HFFc6 (cell line): ENCODE data around the gene RPL29. TPM values are rescaled to one million over a fixed set of nuclear protein-coding genes. Genes with fewer than 3 reads are reported as not detected.
A peak's percentile ranks its signal among the peaks of the same experiment; 100 is the strongest.

Experiments used
- DNase-seq: peaks from one replicate; pipeline ENCODE4 v3.0.0-alpha.2; 2018
- H3K27ac Mint-ChIP-seq: 2 replicates; pipeline ENCODE4 v1.8.0; 2020; ENCODE audit warnings: mild to moderate bottlenecking, mixed read lengths
- H3K27me3 Mint-ChIP-seq: 2 replicates; pipeline ENCODE4 v1.8.0; 2021; ENCODE audit warnings: mild to moderate bottlenecking, moderate library complexity, mixed read lengths; ENCODE audit not compliant: insufficient read depth
- H3K36me3 Mint-ChIP-seq: 2 replicates; pipeline ENCODE4 v1.8.0; 2021; ENCODE audit warnings: low read depth, mixed read lengths
- H3K4me1 Mint-ChIP-seq: 2 replicates; pipeline ENCODE4 v1.8.0; 2020; ENCODE audit warnings: low read depth, mixed read lengths
- H3K4me3 Mint-ChIP-seq: 2 replicates; pipeline ENCODE4 v1.8.0; 2020; ENCODE audit warnings: mild to moderate bottlenecking, moderate library complexity, mixed read lengths
- H3K9me3 Mint-ChIP-seq: 2 replicates; pipeline ENCODE4 v1.8.0; 2020; ENCODE audit warnings: mild to moderate bottlenecking, mixed read lengths
- CTCF ChIP-seq: fragments of 200-600 bp; sonication (generic); IDR thresholded peaks from 2 replicates; pipeline ENCODE4 v1.5.0; 2021; ENCODE audit warnings: antibody characterized with exemption, mild to moderate bottlenecking
- total RNA-seq, 6 experiments: library from RNA; stranded (reverse); fragmentation: NEBNext Ultra II Directional; extraction: Animal tissue kit (Norgen Biotek cat#: 25700); gene quantifications; 2 replicates in 1 of 6; 3 replicates in 5 of 6; pipeline ENCODE4 v1.2.3, GENCODE V29; 2021

The RPL29 gene
- total RNA-seq, 6 experiments from 2014 or later = 1,011 to 1,270 (median 1,111) TPM

GRCh38 chr3:52007291-52007690, 11.6 kb upstream of the RPL29 start:
- Mint-ChIP-seq H3K4me3 (no peak overlapping the region), H3K27me3 (peaks cover 5% of the 10 kb centered on the region), H3K27ac (no peak overlapping the region), H3K4me1 (peaks cover 20% of the 10 kb centered on the region), H3K36me3 (no peaks in the 10 kb centered on the region), H3K9me3 (no peaks in the 10 kb centered on the region)
- TF ChIP-seq CTCF = no peak
- DNase-seq = no peak

GRCh38 chr3:52006820-52007133, 11.1 kb upstream of the RPL29 start:
- no peak for TF ChIP-seq CTCF
- H3K4me3 Mint-ChIP-seq = no peak overlapping the region
- H3K4me1 Mint-ChIP-seq = peaks cover 20% of the 10 kb centered on the region
- H3K27ac Mint-ChIP-seq = no peak overlapping the region
- H3K9me3 Mint-ChIP-seq = no peaks in the 10 kb centered on the region
- DNase-seq = no peak
- peaks cover 5% of the 10 kb centered on the region for H3K27me3 Mint-ChIP-seq
- no peaks in the 10 kb centered on the region for H3K36me3 Mint-ChIP-seq

GRCh38 chr3:52006017-52006819, 10.5 kb upstream of the RPL29 start:
- H3K9me3 Mint-ChIP-seq = no peaks in the 10 kb centered on the region
- no peak for TF ChIP-seq CTCF
- H3K4me1 Mint-ChIP-seq = peaks cover 20% of the 10 kb centered on the region
- H3K27ac Mint-ChIP-seq = peak overlapping the region; percentile 58
- peak overlapping the region; percentile 32 for H3K4me3 Mint-ChIP-seq
- H3K36me3 Mint-ChIP-seq = no peaks in the 10 kb centered on the region
- peaks cover 5% of the 10 kb centered on the region for H3K27me3 Mint-ChIP-seq
- DNase-seq = no peak

GRCh38 chr3:52005571-52005986, 9.9 kb upstream of the RPL29 start:
- Mint-ChIP-seq H3K4me1 (peaks cover 20% of the 10 kb centered on the region), H3K4me3 (peak overlapping the region; percentile 32), H3K36me3 (no peaks in the 10 kb centered on the region), H3K27ac (peak overlapping the region; percentile 58), H3K9me3 (no peaks in the 10 kb centered on the region), H3K27me3 (peaks cover 5% of the 10 kb centered on the region)
- TF ChIP-seq CTCF = no peak
- no peak for DNase-seq

- H3K27me3 Mint-ChIP-seq = peaks cover 4% of the 10 kb centered on the region
- H3K4me3 Mint-ChIP-seq = peak overlapping the region; percentile 32; the same call in 1 of the 2 replicates
- H3K4me1 Mint-ChIP-seq = peaks cover 20% of the 10 kb centered on the region
- no peak for TF ChIP-seq CTCF
- H3K36me3 Mint-ChIP-seq = no peaks in the 10 kb centered on the region
- peak overlapping the region; percentile 58 for H3K27ac Mint-ChIP-seq
- H3K9me3 Mint-ChIP-seq = no peaks in the 10 kb centered on the region
- DNase-seq = no peak
These were observed 9.3 kb upstream of the RPL29 start for GRCh38 chr3:52004906-52005395.
